ELR (cell line): ENCODE measurements around the gene PGF.

Experiments used
- DNase-seq: peaks from one replicate; pipeline ENCODE4 v3.0.0-alpha.2; 2015; ENCODE audit warnings: low read depth

PGF gene

DNA sequence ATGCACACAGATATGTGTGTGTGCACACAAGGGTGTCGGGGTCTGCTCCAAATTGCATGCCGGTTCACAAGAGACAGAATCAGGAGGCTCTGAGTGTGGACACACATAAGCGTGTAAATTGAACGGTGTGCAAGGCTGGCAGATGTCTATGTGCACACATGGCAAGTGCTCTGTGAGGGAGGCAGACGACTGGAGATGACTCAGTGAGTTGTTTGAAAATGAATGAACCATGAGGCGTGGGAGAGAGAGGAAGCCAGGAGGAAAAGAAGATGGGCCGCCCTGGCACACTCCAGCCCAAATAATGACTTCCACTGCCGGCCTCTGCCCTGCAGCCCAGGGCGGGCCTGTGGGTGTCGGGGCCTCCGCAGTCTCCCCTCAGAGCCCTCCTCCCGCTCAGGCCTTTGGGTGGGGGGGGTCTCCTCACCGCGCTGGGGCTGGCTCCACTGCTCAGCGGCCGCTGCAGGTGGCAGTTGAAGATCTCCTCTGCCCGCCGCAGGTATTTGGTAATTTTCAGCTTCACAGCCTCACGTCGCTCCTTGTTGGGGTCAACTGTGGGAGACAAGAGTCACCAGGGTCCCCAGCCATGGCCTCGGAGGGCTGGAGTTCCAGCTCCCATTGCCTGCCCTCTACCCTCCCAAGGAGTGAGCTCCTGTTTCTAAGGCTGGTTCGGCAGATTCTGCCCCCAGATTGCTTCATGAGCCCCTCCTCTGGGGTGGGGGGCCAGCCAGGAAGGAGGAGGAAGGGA, 35.8 kb downstream of the PGF start:
- DNase-seq: peak; percentile 53

DNA sequence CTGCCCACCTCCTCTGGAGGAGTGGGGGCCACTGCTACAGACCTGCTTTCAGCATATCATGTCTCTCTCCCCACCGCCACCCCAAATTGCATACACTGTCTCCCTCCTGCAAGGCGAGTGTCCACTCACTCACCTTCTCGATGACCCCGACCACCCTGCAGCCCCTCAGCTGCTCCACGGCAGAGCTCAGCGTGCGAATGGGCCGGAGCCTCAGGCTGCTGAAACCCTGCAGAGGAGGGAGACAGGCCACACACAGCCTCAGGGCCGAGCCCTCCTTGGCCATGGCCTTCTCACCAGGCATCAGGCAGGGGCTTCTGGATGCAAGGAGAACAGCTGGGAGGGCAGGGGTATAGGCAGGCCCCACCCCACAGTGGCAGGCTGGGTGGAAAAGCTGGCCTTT, 37.0 kb downstream of the PGF start:
- no peak for DNase-seq

DNA sequence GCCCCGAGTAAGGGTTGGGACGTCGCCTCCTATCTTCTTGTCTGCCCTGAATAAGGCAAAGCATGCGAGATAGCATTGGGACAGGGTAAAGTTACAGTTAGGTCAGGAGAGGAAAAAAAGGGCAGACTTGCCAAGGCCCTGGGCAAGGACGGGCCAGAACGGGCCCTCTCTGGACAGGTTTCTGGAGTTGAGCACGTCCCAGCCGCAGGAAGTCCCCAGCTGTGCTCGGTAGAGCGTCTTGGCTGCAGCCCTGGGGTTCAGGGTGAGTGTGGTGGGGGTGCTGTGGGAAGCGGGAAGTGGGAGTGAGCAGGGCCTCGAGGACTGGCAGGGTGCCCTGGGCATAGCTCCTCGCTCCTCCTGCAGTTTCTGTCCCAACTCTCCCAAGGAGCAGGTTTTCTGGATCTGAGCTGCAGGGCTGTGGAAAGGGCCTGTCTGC, 37.7 kb downstream of the PGF start:
- DNase-seq: no peak

DNA sequence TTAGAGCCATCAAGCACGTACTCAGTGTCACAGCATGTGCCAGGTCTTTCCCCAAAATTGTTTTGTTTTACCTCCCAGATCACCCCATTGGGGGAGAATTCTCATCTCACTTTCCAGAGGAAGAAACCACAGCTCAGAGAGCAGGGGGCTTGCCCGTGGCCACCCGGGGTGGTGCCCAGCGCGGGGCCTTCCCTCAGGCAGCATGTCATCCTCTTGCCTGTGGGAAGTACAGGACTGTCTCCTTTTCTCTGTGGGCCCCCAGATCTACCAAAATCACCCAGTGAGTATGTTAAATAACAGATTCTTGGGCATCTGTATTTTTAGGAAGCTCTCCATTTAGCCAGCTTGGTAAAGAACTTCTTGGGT, 38.2 kb downstream of the PGF start:
- DNase-seq: no peak

DNA sequence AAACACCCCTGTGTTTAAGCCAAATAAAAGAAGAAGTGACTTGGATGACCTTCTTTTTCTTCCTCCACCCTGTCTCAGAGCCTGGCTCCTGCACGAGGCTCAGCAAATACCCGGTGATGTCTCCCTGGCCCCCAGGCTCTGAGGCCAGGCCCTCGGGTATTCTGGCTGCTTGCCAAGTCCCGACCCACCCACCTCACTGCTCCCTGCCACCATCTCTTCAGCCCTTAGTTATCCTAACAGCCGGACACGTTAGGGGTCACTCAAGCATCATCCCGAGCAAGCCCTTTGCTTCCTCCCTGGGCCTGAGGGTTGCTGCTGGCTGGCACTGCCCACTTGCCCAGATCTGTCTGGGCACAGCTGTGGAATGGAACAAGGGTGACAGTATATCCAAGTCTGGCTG, 39.6 kb downstream of the PGF start:
- DNase-seq: no peak

DNA sequence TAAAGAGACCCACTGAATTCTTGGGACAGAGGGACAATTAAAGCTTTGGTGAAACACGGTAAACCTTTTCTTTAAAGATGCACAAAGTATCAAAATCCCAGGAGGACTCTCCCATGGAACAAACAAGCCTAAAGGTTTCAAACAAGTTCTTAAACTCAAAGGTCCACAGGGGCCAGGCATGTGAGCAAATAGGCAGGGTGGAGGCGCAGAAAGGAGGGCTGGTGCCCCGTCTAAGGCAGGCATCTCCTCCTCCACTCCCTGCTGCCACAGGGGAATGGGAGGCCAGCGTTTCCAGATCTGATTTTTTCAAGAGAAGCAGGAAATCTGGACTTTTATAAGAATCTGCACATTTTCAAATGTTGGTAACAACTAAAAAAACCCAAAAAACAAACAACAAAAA, 40.0 kb downstream of the PGF start:
- DNase-seq: no peak

DNA sequence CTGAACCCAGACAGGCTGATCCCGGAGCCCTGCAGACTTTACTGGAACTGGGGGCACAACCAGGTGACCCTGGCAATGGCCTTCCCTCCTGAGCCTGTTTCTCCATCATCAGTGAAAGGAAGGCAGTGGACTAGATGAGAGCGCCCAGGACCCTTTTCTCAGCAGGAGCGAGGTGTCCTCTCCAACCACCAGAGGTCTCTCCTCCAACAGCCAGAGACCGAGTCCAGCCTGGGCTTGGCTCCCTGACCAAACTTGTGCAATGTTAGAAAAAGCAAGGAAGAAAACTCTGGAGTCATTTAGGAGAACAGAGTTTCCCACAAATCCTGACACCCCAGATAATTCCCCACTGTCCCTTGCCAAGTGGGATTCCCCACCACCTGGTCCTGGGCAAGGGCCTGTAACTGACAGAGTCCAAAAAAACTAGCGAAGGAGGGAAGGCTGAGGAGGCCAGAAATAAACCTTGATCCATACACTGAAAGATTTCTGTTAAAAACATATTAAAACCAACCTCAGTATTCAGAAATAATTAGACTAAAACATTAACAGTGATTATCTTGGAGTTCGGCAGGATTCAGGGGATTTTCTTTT, 41.3 kb downstream of the PGF start:
- peak; percentile 81 for DNase-seq

DNA sequence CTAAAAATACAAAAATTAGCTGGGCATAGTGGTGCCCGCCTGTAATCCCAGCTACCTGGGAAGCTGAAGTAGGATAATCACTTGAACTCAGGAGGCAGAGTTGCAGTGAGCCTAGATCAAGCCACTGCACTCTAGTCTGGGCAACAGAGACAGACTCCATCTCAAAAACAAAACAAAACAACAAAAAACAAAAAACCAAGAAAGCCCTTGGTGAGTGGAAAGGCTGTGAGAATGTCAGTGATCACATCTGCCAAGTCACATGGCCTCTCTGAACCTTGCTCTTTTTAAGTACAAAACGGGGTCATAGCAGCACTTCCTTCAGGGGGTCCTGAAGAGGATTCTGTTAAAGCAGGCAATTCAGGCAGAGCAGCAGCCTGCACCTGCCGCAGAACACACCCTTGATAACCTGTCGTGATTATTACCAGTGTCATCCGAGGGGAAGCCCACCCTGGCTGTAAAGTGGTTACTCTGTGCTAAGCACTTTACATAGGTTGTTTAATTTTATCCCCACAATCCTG, 41.9 kb downstream of the PGF start:
- DNase-seq: no peak

DNA sequence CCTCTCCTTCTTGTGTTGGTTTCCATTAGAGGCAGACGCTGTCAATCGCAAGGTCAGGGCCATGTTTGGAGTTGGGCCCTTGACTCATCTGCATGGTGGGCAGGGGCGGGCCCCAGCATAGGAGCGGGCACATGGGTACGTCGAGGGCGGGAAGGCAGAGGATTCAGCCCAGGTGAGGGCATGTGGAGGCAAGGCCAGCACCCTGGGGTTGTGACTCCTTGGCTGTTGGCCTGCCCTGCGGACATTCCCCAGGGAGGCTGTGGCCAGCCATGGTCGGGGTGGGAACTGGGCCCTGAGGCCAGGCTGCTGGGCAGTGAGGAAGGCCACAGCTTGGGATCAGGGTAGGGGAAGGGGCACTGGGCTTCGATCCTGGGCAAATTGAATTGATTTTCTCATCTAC, 42.6 kb downstream of the PGF start:
- no peak for DNase-seq

DNA sequence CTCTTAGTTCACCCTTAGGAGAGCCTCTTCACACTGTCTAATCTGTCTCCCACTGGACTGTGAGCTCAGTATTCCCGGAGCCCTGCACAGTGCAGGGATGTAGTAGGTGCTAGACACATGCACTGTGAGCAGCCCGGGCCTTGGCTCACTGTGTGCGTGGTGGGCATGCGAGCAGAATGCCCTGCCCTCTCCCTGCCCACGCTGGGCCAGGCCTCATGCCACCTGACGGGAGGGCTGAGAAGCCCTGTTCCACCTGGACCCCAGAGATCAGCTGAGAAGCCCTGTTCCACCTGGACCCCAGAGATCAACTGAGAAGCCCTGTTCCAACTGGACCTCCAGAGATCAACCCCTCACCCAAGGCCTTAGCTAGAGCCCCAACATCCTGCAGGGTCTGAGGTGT, 43.3 kb downstream of the PGF start:
- DNase-seq: no peak

DNA sequence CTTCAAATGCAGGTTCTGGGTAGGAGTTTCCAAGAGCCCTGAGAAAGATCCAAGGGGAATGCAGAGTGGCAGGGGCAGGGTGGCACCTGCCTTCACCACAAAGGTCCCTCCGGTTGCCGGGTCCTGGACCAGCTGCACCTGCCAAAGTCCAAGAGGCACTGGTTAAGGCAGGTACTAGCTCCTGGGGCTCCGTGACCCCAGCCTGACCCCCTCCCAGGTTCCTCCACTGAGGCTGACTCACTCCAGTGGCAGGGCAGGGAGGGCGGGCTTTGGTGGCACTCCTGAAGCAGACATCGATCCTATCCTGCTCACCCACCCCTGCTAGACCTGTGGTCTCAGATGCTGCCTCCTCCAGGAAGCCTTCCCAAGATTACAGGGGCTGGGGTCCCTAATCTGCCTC, 43.7 kb downstream of the PGF start:
- DNase-seq: no peak

DNA sequence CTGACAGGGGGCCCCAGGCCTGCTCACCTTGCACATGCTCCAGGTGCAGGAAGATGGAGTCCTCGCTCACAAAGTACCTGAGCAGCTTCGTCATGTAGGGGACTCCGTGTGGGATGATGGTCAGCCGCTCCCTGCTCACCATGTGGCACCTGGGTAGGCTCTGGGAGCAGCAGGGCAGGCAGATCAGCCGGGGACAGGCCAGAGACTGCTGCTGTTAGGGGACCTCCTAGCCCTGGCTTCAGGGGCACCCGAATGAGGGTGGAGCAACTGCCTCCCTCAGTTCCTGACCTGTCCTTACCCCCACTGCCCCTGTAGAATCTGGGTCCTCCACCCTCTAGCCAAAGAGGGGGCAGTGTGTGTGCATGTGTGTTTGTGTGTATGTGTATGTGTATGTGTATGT, 44.2 kb downstream of the PGF start:
- no peak for DNase-seq

DNA sequence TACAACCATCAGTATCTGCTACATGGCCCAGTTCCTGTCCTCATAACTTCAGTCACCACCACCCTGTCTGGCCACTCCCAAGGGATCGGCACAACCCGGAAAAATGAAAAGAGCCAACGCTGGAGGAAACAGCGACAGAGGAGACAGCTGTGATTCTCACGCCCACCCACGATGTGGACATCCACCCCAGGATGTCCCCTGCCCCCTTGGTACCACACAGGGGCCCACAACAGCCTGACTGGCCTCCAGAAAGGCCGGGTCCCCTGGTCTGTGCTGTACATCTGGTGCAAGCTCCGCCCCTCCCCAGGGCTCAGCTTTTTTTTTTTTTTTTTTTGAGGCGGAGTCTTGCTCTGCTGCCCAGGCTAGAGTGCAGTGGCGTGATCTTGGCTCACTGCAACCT, 44.8 kb downstream of the PGF start:
- no peak for DNase-seq

DNA sequence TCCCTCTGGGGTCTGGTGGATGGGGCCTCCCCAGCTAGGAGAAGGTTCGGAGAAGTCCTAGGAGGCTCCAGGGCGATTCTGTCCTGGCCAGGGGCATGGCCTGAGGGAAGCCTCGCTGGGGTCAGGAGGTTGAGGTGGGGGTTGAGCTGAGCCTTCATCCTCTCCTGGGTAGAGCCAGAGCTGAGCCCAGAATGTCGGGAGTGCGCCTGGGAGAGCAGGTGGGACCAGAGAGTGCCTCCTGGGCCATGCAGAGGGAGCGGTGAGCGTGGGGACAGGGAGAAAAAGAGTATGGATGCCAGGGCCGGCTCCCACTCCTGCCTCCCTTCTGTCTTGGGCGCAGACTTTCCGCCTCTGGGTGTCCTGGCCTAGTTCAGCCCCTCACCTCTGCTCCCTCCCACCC, 45.5 kb downstream of the PGF start:
- no peak for DNase-seq

DNA sequence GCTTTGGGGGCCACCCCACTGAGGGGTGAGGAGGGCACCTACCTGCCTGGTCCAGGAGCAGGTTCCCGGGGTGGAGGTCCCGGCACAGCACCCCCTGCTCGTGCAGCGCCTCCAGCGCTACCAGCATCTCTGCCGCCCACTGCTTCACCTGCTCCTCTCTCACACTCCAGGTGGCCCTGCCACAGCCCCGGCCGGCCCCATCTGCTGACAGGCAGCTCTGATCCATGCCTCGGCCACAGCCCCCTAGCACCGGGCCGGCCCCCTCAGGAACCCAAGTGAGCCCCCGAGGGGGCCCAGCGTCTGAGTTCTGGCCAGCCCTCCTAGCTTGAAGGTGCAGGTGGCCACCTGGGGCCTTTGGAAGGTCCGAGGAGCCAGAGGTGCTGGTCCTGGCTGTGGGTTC, 45.9 kb downstream of the PGF start:
- no peak for DNase-seq

DNA sequence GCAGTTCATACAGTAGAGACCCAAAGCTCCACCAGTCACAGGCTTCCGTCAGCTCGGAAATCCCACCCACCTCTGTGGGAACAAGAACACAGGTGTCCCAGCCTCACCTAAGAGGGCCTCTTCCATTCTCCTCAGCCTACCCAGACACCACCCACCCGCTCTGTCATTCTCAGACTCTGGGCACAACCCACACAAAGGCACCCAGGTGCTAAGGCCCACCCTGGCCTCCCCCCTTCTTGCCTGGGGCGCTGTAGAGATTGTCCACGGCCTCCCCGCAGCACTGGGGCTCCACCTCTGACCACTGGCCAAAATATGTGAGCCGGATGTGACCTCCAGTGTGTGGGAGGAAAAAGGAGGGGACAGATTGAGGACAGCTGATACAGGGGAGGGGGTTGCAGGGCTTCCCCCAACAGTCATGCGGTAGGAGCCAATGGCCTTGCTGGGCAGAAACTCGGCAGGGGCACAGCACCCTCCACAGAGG, 46.5 kb downstream of the PGF start:
- DNase-seq: no peak

DNA sequence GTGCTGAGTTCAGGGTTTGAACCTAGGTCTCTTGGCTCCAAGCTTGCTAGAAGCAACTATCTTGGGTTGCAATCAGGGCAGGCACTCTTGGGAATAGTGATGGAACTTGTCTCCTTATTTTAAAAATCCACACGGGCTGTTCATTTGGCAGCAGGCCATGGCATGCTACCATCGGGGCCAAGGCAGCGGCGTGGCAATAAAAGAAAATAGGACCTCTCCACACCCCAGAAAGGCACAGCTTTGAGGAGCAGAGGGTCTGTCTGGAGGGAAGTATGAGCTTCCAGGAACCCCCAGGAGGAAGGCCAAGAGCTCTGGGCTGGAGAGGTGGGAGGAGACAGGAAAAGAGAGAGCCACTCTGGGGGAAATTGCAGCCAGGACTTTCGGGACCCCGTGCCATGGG, 47.7 kb downstream of the PGF start:
- no peak for DNase-seq

DNA sequence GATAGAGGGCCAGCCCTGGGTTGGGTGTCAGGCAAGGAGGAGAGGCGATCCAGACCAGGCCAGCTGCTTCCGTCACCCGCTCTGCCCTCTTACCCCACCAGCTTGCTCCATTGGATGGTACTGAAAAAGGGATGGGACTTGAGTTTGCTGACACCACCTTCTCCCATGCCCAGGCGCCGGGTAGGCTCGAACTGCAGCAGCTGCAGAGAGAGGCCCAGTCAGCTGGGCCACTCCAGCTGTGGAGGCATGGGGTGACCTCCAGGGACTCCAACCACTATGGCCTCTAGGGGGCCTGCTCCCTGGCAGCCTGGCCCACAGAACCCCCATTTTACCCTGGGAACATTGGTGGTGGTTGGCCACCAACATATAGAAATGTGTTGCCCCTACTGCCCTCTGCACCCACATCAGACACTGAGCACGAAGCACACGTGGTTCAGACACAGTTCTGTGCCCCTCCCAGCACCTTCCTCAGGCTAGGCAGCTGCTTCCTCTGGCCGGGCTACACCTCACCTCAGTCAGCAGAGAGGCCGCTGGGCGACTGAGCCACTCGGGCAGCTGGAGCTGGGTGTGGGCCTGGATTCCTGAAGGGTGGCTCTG, 48.4 kb downstream of the PGF start:
- peak; percentile 24 for DNase-seq

DNA sequence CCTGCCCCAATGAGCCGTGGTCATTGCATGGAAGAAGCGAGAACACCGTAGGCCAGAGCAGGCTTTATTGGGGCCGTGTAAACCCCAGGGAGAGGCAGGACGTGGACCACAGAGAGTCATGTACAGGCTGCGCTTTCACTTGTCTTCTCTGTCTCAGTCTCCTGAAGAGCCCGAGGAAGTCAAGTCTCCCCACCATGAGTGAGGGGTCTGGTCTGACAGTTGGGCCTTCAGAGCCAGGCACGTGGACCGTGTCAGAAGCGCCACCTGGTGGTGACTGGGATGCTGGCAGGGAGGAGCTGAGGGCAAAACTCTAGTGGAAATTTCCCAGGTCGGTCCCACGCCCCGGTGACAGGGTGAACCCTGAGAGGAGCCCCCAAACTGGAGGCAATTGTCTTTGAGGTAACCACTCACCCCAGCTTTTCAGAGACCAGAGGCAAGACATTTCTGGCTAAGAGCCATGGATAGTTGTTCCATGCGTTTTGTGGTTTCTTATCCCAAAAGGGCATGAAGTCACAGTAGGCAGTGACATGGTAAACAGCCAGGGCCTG, 49.7 kb downstream of the PGF start:
- DNase-seq: peak; percentile 68

DNA sequence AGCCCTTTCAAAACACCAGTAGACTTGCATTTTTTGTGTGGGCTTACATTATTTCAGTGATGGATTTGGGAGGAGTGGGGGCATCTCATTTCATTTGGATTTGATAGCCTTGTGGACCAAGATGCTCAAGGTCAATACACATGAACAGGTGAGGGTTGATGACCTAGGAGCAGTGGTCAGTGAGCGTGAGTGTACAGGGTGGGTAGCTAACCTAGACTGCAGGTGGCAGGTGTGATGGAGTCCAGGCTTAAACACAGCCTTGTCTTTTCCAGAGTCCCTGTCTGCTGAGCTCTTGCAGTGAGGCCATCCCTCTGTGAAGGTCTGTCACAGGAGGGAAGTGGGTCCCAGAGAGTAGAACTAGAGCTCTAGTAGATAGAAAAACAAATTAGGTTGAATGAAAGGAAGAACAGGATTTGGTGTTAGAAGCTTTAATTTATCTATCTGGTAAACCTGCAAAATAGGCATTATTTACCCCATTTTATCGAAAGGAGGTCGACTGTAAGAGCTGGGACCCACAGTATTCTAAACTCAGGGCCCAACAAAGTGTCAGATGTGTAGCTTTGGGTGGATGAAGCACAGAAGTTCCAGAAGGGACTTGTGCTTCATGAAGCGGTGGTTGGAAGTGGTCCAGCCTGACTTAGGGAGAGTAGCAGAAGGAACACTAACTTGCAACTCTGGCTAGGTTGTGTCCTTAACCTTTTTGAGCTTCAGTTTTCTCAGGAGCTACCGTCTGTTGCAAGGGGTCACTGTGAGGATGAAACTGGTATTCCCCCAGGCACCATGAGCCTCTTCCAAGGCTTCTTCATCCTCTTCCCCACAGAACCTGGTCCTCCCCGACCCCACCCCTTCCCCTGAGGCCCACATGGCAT, 50.5 kb downstream of the PGF start:
- DNase-seq: peak; percentile 16

DNA sequence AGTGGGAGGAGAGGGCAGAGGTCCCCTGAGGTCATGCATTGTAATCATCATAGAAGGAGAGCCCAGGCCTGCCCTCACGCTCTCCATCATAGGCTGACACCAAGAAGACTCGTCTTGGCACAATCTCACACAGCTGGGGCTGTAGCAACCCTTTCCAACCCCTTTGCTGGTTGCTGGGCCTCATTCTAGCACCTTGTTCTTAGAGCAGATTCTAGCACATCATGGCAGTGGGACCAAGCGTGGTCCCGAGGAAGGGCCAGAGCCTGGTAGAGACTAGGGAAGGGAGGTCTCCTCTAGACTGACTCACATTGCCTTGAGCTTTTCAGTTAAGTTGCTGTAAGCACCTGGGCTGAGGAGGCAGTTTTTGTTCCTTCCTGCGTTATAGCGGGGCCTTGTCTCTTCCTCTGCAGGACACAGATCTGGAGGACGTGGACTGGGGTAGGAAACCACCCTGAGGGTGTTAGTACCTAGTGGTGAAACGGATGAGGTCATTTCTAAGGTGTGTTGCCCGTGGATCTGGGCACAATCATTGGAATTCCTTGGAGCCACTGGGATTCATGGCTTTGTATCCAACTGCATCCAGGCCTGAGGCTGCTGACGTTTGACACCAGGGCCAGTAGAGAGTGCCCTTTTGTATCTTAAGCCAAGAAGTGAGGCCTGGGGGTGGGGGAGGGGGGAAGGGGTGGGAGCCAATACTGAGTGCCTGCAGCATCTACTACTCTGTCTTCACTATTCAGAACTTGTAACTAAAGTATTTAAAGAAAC, 52.3 kb downstream of the PGF start:
- DNase-seq: no peak
